GM19467 (cell line): ENCODE measurements around the gene PICALM.

ENCODE experiments used
- ATAC-seq: cut with Tn5 transposase; IDR thresholded peaks from one replicate; pipeline ENCODE4 v1.9.1; 2021; ENCODE audit warnings: mild to moderate bottlenecking, moderate library complexity; ENCODE audit not compliant: unreplicated experiment

The PICALM gene

GRCh38 chr11:86079421-86079820, 10.5 kb upstream of the PICALM start:
- no peak for ATAC-seq

GRCh38 chr11:86073948-86074347, 5.1 kb upstream of the PICALM start:
- ATAC-seq: no peak

GRCh38 chr11:86072211-86072610, 3.3 kb upstream of the PICALM start:
- ATAC-seq: no peak

GRCh38 chr11:86070142-86071056, 1.5 kb upstream of the PICALM start:
- no peak for ATAC-seq

- ATAC-seq: peak; percentile 18
These were observed 671 bp upstream of the PICALM start for GRCh38 chr11:86069408-86070101.

- peak; percentile 5 for ATAC-seq
These were observed 579 bp downstream of the PICALM start for GRCh38 chr11:86068138-86068871.

DNA sequence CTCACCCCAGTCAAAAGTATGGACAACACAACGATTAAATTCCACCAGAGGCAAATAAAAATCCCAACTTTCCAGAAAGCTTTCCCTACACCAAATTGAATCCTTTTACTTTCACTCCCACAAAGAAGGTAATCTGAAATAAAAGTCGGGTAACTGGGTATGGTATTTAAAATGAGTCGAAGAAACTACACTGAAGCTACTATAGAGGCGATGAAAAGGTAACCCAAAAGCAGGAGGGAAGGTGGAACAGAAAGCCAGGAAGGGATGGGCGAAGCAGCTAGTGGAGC, 1.1 kb downstream of the PICALM start:
- no peak for ATAC-seq

- ATAC-seq: no peak
These were observed 1.7 kb downstream of the PICALM start for GRCh38 chr11:86067009-86067850.

DNA sequence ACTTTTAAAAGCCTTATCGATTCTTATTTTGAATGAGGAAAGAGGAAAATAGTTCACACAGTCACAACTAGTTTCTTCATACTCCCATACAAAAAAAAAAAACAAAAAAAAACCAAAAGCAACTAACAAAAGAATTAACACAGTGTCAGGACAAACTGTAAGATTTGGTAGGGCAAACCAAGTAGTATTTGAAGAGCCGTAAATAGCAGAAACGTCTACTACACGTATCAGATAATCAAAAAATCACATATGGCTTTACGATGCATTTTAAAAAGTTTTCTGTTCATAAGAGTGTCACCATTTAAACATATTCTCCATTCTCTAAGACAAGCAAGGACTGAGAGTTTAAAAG, 2.3 kb downstream of the PICALM start:
- no peak for ATAC-seq

GRCh38 chr11:86066033-86066432, 2.9 kb downstream of the PICALM start:
- ATAC-seq: no peak

DNA sequence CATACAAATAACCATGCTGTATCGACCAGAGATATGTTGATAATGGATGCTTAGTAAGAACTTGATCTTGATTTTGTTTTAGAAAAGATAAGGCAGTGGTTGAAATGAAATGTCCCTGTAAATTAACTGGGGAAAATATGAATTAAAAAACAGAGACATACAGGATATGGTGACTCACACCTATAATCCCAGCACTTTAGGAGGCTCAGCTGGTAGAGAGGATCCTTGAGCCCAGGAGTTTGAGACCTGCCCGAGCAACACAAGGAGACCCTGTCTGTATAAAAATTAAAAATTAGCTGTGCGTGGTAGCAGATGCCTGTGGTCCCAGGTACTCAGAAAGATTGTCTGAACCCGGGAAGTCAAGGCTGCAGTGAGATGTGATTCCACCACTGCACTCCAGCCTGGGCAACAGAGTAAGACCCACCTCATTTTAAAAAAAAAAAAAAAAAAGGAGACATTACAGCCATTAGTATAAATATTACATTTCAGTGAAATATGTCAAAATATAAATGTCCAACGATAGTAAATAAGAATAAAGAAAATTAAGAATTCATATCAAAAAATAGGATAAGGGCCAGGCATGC, 4.6 kb downstream of the PICALM start:
- no peak for ATAC-seq

DNA sequence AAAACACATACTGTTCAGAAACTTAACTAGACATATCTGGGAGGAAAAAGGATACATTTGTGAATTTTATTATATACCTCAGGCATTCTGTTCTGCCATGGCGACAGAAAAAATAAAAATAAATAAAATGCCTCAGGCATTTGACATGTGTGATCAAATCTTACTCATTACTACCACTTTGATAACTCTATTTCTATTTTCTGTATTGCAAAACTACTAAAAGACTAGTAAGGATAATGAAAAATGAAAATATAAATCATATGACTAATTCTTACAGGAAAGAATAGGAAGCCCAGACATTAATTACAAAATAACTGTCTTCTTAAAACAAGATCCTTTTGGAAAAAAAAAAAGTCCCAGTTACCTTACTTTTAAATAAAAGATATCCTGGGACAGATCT, 5.3 kb downstream of the PICALM start:
- ATAC-seq: no peak

GRCh38 chr11:86062719-86063118, 6.2 kb downstream of the PICALM start:
- no peak for ATAC-seq

- ATAC-seq: no peak
These were observed 7.2 kb downstream of the PICALM start for GRCh38 chr11:86061483-86062205.

DNA sequence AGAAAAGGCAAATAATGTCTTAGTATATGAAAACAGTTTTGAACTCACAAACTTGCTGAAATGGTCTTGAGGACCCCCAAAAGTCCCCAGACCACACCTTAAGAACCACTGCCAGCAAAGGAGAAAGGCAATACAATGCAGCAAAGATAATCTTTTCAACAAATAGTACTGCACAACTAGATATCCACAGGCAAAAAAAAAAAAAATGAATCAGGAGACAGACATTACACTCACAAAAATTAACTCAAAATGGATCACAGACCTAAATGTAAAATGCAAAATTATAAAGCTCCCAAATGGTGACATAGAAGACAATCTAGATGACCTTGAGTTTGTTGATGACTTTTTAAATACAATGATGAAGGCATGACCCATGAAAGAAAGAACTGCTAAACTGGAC, 8.3 kb downstream of the PICALM start:
- ATAC-seq: no peak

GRCh38 chr11:86058360-86058759, 10.5 kb downstream of the PICALM start:
- ATAC-seq: no peak

GRCh38 chr11:86056351-86056854, 12.5 kb downstream of the PICALM start:
- no peak for ATAC-seq

DNA sequence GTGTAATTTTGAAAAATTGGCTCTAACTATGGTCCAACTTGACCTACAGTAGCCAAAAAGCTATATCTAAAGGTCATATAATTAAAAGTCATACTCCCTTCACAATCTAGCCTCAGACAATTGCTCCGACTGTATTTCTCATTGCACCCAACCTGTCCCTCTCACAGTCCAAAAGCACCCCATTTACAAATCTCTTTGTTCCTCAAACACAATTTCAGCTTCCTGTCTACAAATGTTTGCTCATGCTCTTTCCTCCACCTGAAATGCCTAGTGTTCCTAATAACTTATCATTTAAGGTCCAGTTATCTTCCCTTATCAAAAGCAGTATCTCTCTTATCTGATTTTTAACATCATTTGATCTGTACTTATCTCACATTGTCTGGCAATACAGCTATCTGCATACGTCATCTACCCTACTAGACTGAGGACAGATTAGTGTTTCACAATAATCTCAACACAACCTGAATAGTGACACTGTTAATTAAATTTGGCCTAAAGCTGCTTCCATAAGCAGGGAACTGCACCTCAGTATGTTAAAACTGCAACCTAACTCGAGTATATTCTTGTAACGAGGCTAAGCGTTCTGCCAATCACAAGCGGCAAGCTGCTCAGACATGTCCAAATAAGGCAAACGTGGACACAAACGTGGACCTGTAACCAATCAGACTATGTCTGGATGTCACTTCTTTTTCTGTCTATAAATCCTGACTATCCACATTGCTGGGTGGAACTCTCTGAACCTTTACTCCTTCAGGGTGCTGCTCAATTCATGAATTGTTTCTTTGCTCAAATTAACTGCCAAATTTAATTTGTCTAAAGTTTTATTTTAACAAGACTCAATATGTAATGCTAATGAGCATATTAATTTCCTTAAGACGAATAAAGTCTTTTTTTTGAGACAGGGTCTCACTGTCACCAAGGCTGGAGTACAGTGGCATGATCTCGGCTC, 15.9 kb downstream of the PICALM start:
- ATAC-seq: no peak
